ENCODE results near the gene A2M. TPM values are rescaled to one million over a fixed set of nuclear protein-coding genes. Genes with fewer than 3 reads are reported as not detected.

Gene A2M
- total RNA-seq, 1 donor from 2014 or later: 346 TPM

GRCh38 chr12:9109213-9109522 lies 6.6 kb downstream of the A2M start:
- Mint-ChIP-seq H3K36me3 (ENCODE audit: unreplicated experiment) (no peaks in the 10 kb centered on the region), H3K4me3 (ENCODE audit: unreplicated experiment) (no peak overlapping the region), H3K9me3 (ENCODE audit: unreplicated experiment) (no peaks in the 10 kb centered on the region), H3K4me1 (ENCODE audit: low read depth, unreplicated experiment) (peaks cover 28% of the 10 kb centered on the region), H3K27ac (ENCODE audit: unreplicated experiment) (no peak overlapping the region), H3K27me3 (ENCODE audit: unreplicated experiment) (no peaks in the 10 kb centered on the region)
- DNase-seq: no peak
- no peak for TF ChIP-seq CTCF (IDR thresholded peaks at IDR 0.05; ENCODE audit: partially characterized antibody, unreplicated experiment)

GRCh38 chr12:9108504-9109212 lies 7.1 kb downstream of the A2M start:
- TF ChIP-seq CTCF (IDR thresholded peaks at IDR 0.05; ENCODE audit: partially characterized antibody, unreplicated experiment): no peak
- Mint-ChIP-seq H3K36me3 (ENCODE audit: unreplicated experiment) (no peaks in the 10 kb centered on the region), H3K4me3 (ENCODE audit: unreplicated experiment) (no peak overlapping the region), H3K27me3 (ENCODE audit: unreplicated experiment) (no peaks in the 10 kb centered on the region), H3K27ac (ENCODE audit: unreplicated experiment) (peak overlapping the region; percentile 45), H3K9me3 (ENCODE audit: unreplicated experiment) (no peaks in the 10 kb centered on the region), H3K4me1 (ENCODE audit: low read depth, unreplicated experiment) (peaks cover 28% of the 10 kb centered on the region)
- DNase-seq: no peak

GRCh38 chr12:9107542-9107873 lies 8.2 kb downstream of the A2M start:
- DNase-seq: no peak
- Mint-ChIP-seq H3K36me3 (ENCODE audit: unreplicated experiment) (no peaks in the 10 kb centered on the region), H3K27me3 (ENCODE audit: unreplicated experiment) (no peaks in the 10 kb centered on the region), H3K4me1 (ENCODE audit: low read depth, unreplicated experiment) (peaks cover 21% of the 10 kb centered on the region), H3K27ac (ENCODE audit: unreplicated experiment) (peak overlapping the region; percentile 92), H3K9me3 (ENCODE audit: unreplicated experiment) (no peaks in the 10 kb centered on the region), H3K4me3 (ENCODE audit: unreplicated experiment) (peak overlapping the region; percentile 72)
- no peak for TF ChIP-seq CTCF (IDR thresholded peaks at IDR 0.05; ENCODE audit: partially characterized antibody, unreplicated experiment)

GRCh38 chr12:9106610-9107541 lies 8.8 kb downstream of the A2M start:
- Mint-ChIP-seq H3K27me3 (ENCODE audit: unreplicated experiment) (no peaks in the 10 kb centered on the region), H3K36me3 (ENCODE audit: unreplicated experiment) (no peaks in the 10 kb centered on the region), H3K4me3 (ENCODE audit: unreplicated experiment) (peak overlapping the region; percentile 72), H3K27ac (ENCODE audit: unreplicated experiment) (peak overlapping the region; percentile 92), H3K9me3 (ENCODE audit: unreplicated experiment) (no peaks in the 10 kb centered on the region), H3K4me1 (ENCODE audit: low read depth, unreplicated experiment) (peaks cover 19% of the 10 kb centered on the region)
- DNase-seq: no peak
- TF ChIP-seq CTCF (IDR thresholded peaks at IDR 0.05; ENCODE audit: partially characterized antibody, unreplicated experiment): no peak

- Mint-ChIP-seq H3K27me3 (ENCODE audit: unreplicated experiment) (no peaks in the 10 kb centered on the region), H3K9me3 (ENCODE audit: unreplicated experiment) (no peaks in the 10 kb centered on the region), H3K27ac (ENCODE audit: unreplicated experiment) (no peak overlapping the region), H3K4me1 (ENCODE audit: low read depth, unreplicated experiment) (peaks cover 15% of the 10 kb centered on the region), H3K4me3 (ENCODE audit: unreplicated experiment) (no peak overlapping the region), H3K36me3 (ENCODE audit: unreplicated experiment) (no peaks in the 10 kb centered on the region)
- DNase-seq: no peak
- TF ChIP-seq CTCF (IDR thresholded peaks at IDR 0.05; ENCODE audit: partially characterized antibody, unreplicated experiment): no peak
These were observed 9.7 kb downstream of the A2M start for GRCh38 chr12:9106067-9106466.

Data from glutamatergic neuron (in vitro differentiated cells).